T-cell (primary cell): ENCODE results near the gene IL1F10. TPM values are rescaled to one million over a fixed set of nuclear protein-coding genes. Genes with fewer than 3 reads are reported as not detected.

ENCODE experiments used
- ATAC-seq, 4 experiments: fragments of 200-7000 bp in 3 of 4; fragments of 150-1000 bp in 1 of 4; cut with Tn5 transposase; replicated peaks in 1 of 4; 1 replicate in 3 of 4; 2 replicates in 1 of 4; pipeline ENCODE4 v1.10.0; 2021; ENCODE audit warnings: moderate library complexity in 3 of 4, mild to moderate bottlenecking in 2 of 4, moderate number of reproducible peaks in 1 of 4
- CTCF ChIA-PET, 2 donors: fragments of 300-600 bp; sonication (Branson Sonifier 250); formaldehyde crosslinking; loops; one replicate each; lab custom pipeline; 2022; ENCODE audit warnings: antibody characterized with exemption in 2 of 2; lab: Charles Lee
- POLR2A ChIA-PET, 2 donors: fragments of 300-600 bp; sonication (Branson Sonifier 250); formaldehyde crosslinking; loops; one replicate each; lab custom pipeline; 2022; ENCODE audit warnings: antibody characterized with exemption in 2 of 2; lab: Charles Lee
- DNase-seq, 35 experiments: peaks; one replicate each; pipeline versions ENCODE4 v3.0.0 to v3.0.0-alpha.2; 2013 to 2023
- H3K27ac ChIP-seq: one replicate; pipeline ENCODE4 v1.5.1; 2013; ENCODE audit warnings: low read length
- H3K27me3 ChIP-seq, 2 experiments: replicated peaks in 1 of 2; 1 replicate in 1 of 2; 2 replicates in 1 of 2; pipeline versions ENCODE4 v1.6.1 to v1.7.0; 2013; ENCODE audit warnings: low read length in 1 of 2, mixed read lengths in 1 of 2; ENCODE audit not compliant: control insufficient read depth in 2 of 2, insufficient read depth in 2 of 2; ENCODE audit errors: extremely low read depth in 1 of 2
- H3K36me3 ChIP-seq, 2 donors: 1 replicate in 1 of 2; 2 replicates in 1 of 2; pipeline versions ENCODE4 v1.6.1 to v1.7.0; 2013; ENCODE audit warnings: low read length in 1 of 2; ENCODE audit not compliant: control insufficient read depth in 2 of 2, insufficient read depth in 1 of 2; ENCODE audit errors: extremely low read depth in 1 of 2
- H3K4me1 ChIP-seq, 2 experiments: 1 replicate in 1 of 2; 2 replicates in 1 of 2; pipeline versions ENCODE4 v1.6.1 to v1.7.0; 2013; ENCODE audit warnings: low read length in 2 of 2, mixed read lengths in 1 of 2; ENCODE audit not compliant: insufficient read depth in 2 of 2, control insufficient read depth in 1 of 2; ENCODE audit errors: extremely low read depth in 1 of 2
- H3K4me3 ChIP-seq, 2 donors: 1 replicate in 1 of 2; 2 replicates in 1 of 2; pipeline versions ENCODE4 v1.5.1 to v1.7.0; 2013; ENCODE audit warnings: mild to moderate bottlenecking in 2 of 2, low read length in 1 of 2, moderate library complexity in 1 of 2; ENCODE audit not compliant: control insufficient read depth in 1 of 2; ENCODE audit errors: extremely low read depth in 1 of 2
- H3K9me3 ChIP-seq: 2 replicates; pipeline ENCODE4 v1.7.0; 2013
- H3K27ac Mint-ChIP-seq, 2 donors: one replicate each; pipeline ENCODE4 v1.8.0; 2020 to 2021; ENCODE audit warnings: mild to moderate bottlenecking in 2 of 2, mixed read lengths in 2 of 2
- H3K27me3 Mint-ChIP-seq, 2 donors: one replicate each; pipeline ENCODE4 v1.8.0; 2021 to 2022; ENCODE audit warnings: mixed read lengths in 2 of 2
- H3K36me3 Mint-ChIP-seq: one replicate; pipeline ENCODE4 v1.8.0; 2021; ENCODE audit warnings: mixed read lengths
- H3K4me1 Mint-ChIP-seq, 3 donors: one replicate each; pipeline ENCODE4 v1.8.0; 2020 to 2022; ENCODE audit warnings: mixed read lengths in 3 of 3, mild to moderate bottlenecking in 1 of 3
- H3K4me3 Mint-ChIP-seq, 3 donors: one replicate each; pipeline ENCODE4 v1.8.0; 2020 to 2022; ENCODE audit warnings: mild to moderate bottlenecking in 3 of 3, mixed read lengths in 3 of 3, moderate library complexity in 3 of 3
- H3K9me3 Mint-ChIP-seq, 3 donors: one replicate each; pipeline ENCODE4 v1.8.0; 2020 to 2022; ENCODE audit warnings: mixed read lengths in 3 of 3
- WGBS: methylation state at CpG from one replicate; pipeline ENCODE4 v1.1.5; 2013; ENCODE audit warnings: missing lambda C conversion rate; ENCODE audit not compliant: insufficient coverage; 5-methylcytosine and 5-hydroxymethylcytosine counted together
- total RNA-seq, 35 experiments: library from RNA in 6 of 35; stranded (reverse) in 6 of 35; fragments of 120-200 nt in 1 of 35; gene quantifications; one replicate each; pipeline versions ENCODE4 v1.2.1 to v1.2.4 and lab custom pipeline; 2013 to 2026

IL1F10 gene
- total RNA-seq, 5 donors from 2014 or later (not counting 1 experiment from before 2014, with no cell fraction given) = not detected

DNA sequence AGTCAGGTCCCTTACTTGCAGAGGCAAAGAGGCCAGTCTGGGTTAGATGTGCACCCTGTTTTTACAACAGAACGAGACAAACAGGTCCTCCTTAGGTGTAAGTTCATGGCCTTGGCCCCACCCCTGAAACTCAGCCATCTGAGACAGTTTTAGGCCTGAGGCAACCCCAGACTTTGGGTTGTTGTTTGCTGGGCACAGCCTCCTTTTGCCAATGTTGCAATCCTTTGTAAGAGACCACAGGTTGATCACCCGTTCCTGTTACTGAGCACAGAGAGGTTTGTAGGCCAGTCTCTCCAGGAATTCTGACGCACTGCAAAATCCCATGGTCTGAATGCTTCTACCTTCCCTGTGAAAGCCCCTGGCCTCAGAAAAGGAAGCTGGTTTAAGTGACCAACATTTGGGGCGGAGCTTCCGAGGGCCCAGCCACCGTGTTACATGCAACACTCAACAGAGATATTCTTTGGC lies 44.1 kb downstream of the IL1F10 start:
- Histone ChIP-seq H3K4me3 (no peak overlapping the region), H3K36me3 (no peaks in the 10 kb centered on the region), H3K9me3 (no peaks in the 10 kb centered on the region), H3K27ac (no peak overlapping the region), H3K4me1 (peaks cover 8 to 16% of the 10 kb centered on the region in 2 experiments), H3K27me3 (no peaks in the 10 kb centered on the region)
- no peaks in the 10 kb centered on the region for H3K36me3 Mint-ChIP-seq
- POLR2A ChIA-PET = interaction anchor here in 1 of 2 donors (0.6 kb wide), 1 partner anchor 56 kb away, joined by 3 read pairs; no protein-coding TSS in a partner anchor
- no peak overlapping the region for H3K4me3 Mint-ChIP-seq
- H3K27me3 Mint-ChIP-seq = peaks cover 0 to 6% of the 10 kb centered on the region in 2 donors
- ATAC-seq = no peak
- 88% methylated on average over 4 of the region's 6 CpGs for WGBS
- peak in 1 of 35 experiments; percentile 13 for DNase-seq
- CTCF ChIA-PET = no interaction called here
- H3K4me1 Mint-ChIP-seq = peaks cover 4 to 11% (median 9%) of the 10 kb centered on the region in 3 donors
- H3K27ac Mint-ChIP-seq = no peak overlapping the region
- H3K9me3 Mint-ChIP-seq = no peaks in the 10 kb centered on the region

DNA sequence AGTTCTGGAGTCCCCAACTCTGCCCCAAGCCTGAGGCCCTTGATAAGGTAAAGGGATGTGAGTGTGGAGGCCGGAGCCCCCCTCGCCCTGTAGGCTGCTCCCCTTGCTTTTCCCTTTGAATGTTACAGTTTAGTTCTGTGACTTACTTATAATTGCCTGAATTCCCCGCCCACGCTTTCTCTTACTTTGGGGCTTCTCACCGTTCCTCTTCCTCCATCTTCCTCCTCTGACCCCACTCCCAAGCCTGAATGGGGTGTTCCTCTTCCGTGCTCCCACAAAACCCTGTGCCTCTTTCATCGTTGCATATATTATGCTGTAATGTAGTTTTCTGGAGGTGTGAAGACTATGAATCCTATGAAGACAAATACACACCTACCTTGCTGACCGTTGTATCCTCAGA lies 44.7 kb downstream of the IL1F10 start:
- H3K4me3 ChIP-seq = no peak overlapping the region
- ATAC-seq = no peak

DNA sequence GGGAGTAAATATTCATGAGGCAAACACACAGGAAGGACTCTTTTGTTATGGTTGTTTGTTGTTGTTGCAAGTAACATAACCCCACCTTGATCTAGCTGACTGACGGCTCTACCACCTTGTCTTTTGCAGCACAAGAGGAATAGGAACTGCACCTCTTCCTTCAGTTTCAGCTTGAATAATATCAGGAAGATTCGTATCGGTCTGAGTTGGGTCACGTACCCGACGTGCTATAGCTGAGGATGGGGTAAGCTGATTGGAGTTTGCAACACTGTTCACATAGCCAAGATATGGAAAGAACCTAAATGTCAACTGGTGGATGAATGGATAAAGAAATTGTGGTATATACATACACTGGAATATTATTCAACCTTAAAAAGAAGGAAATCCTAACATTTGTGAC lies 45.1 kb downstream of the IL1F10 start:
- H3K9me3 Mint-ChIP-seq = no peaks in the 10 kb centered on the region
- Histone ChIP-seq H3K27ac (no peak overlapping the region), H3K27me3 (no peaks in the 10 kb centered on the region), H3K9me3 (no peaks in the 10 kb centered on the region), H3K4me3 (no peak overlapping the region), H3K36me3 (no peaks in the 10 kb centered on the region), H3K4me1 (peaks cover 11 to 17% of the 10 kb centered on the region in 2 experiments)
- no peaks in the 10 kb centered on the region for H3K36me3 Mint-ChIP-seq
- DNase-seq = no peak
- CTCF ChIA-PET = interaction anchor here (0.6 to 0.8 kb wide), 3 partner anchors 24 to 213 kb away, joined by 3 to 5 read pairs (median 4); no protein-coding TSS in a partner anchor
- POLR2A ChIA-PET = no interaction called here
- no peak overlapping the region for H3K27ac Mint-ChIP-seq
- H3K4me1 Mint-ChIP-seq = peaks cover 9 to 13% (median 12%) of the 10 kb centered on the region in 3 donors
- no peak for ATAC-seq
- no CpG with 5 or more reads among the region's 6 CpGs for WGBS
- no peak overlapping the region for H3K4me3 Mint-ChIP-seq
- peaks cover 0 to 6% of the 10 kb centered on the region in 2 donors for H3K27me3 Mint-ChIP-seq

More for the DNA sequence above, 44.7 kb downstream of the IL1F10 start:
- Histone ChIP-seq H3K27me3 (no peaks in the 10 kb centered on the region), H3K9me3 (no peaks in the 10 kb centered on the region), H3K36me3 (no peaks in the 10 kb centered on the region), H3K27ac (no peak overlapping the region), H3K4me1 (peaks cover 11 to 17% of the 10 kb centered on the region in 2 experiments)
- H3K9me3 Mint-ChIP-seq = no peaks in the 10 kb centered on the region
- ChIA-PET CTCF (no interaction called here), POLR2A (interaction anchor here in 1 of 2 donors (0.6 kb wide), 1 partner anchor 55 kb away, joined by 3 read pairs; no protein-coding TSS in a partner anchor)
- peaks cover 0 to 6% of the 10 kb centered on the region in 2 donors for H3K27me3 Mint-ChIP-seq
- WGBS = no CpG with 5 or more reads among the region's 8 CpGs
- H3K27ac Mint-ChIP-seq = no peak overlapping the region
- no peaks in the 10 kb centered on the region for H3K36me3 Mint-ChIP-seq
- H3K4me3 Mint-ChIP-seq = no peak overlapping the region
- DNase-seq = no peak
- peaks cover 9 to 13% (median 10%) of the 10 kb centered on the region in 3 donors for H3K4me1 Mint-ChIP-seq

DNA sequence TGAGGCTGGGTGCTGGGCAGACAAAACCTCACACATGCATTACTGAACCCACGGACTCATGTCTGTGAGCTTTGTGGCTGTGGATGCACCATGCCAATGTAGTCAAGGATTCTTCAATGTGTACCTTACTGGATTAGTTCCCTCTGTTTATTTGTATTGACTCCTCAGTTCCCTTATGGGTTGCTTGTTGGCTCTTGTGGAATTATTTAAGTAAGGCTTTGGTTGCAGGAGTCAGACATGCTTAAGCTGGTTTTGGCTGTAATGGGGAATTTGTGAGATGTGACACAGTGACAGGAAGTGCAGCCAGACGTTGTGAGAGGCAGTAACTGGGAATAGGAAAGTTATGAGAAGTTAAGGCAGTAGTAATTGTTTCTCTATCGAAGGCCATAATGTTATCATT lies 46.0 kb downstream of the IL1F10 start:
- peaks cover 9 to 13% (median 12%) of the 10 kb centered on the region in 3 donors for H3K4me1 Mint-ChIP-seq
- H3K27ac Mint-ChIP-seq = no peak overlapping the region
- Histone ChIP-seq H3K36me3 (no peaks in the 10 kb centered on the region), H3K4me3 (no peak overlapping the region), H3K27ac (no peak overlapping the region), H3K4me1 (peaks cover 11 to 17% of the 10 kb centered on the region in 2 experiments), H3K27me3 (no peaks in the 10 kb centered on the region), H3K9me3 (no peaks in the 10 kb centered on the region)
- peaks cover 0 to 1% of the 10 kb centered on the region in 2 donors for H3K27me3 Mint-ChIP-seq
- H3K9me3 Mint-ChIP-seq = no peaks in the 10 kb centered on the region
- CTCF ChIA-PET = interaction anchor here in 1 of 2 donors (0.6 kb wide), 1 partner anchor 25 kb away, joined by 3 read pairs; no protein-coding TSS in a partner anchor
- ATAC-seq (no peak), DNase-seq (no peak)
- H3K4me3 Mint-ChIP-seq = no peak overlapping the region
- POLR2A ChIA-PET = no interaction called here
- no peaks in the 10 kb centered on the region for H3K36me3 Mint-ChIP-seq
- 43% methylated on average over 2 of the region's 3 CpGs for whole genome bisulfite sequencing

DNA sequence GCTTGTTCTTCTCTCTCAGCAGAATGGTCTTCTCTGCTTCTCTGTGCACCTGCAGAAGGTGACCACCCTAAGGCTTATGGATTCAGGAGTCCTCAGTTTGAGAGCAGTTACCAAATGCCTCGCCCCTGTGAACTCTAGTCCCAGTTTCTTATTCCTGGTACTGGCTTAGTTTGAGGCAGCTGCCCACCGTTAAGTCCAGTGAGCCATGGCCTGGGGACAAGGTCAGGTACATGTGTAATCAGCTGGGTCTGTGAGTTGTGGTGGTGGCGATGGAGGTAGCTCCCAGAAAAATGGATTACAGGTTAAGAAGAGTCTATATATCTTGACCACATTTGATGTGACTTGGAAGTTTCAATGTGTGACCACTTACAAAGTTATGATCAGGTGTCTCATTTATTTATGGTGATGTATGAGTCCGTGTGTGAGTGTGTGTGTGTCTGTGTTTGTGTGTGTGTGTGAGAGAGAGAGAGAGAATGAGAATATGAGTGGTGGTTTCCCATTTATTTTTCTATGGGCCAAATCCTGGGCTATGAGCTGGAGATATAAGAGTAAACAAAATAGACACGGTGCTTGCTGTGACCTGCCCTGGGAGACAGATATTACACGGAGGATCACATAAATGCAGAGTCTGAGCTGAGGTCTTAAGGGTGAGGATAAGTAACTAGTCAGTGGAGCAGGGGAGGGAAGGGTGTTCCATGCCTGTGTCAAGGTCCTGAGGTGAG lies 46.6 kb downstream of the IL1F10 start:
- DNase-seq (no peak), ATAC-seq (no peak)
- POLR2A ChIA-PET = no interaction called here
- CTCF ChIA-PET = interaction anchor here in 1 of 2 donors (0.6 kb wide), 1 partner anchor 25 kb away, joined by 3 read pairs; no protein-coding TSS in a partner anchor
- Mint-ChIP-seq H3K9me3 (no peaks in the 10 kb centered on the region), H3K27ac (no peak overlapping the region), H3K27me3 (no peaks in the 10 kb centered on the region), H3K36me3 (no peaks in the 10 kb centered on the region), H3K4me3 (no peak overlapping the region), H3K4me1 (peaks cover 9 to 13% (median 12%) of the 10 kb centered on the region in 3 donors)
- WGBS = 90% methylated on average over 6 of the region's 6 CpGs
- Histone ChIP-seq H3K4me1 (peaks cover 11 to 17% of the 10 kb centered on the region in 2 experiments), H3K27me3 (no peaks in the 10 kb centered on the region), H3K4me3 (no peak overlapping the region), H3K9me3 (no peaks in the 10 kb centered on the region), H3K27ac (no peak overlapping the region), H3K36me3 (no peaks in the 10 kb centered on the region)

DNA sequence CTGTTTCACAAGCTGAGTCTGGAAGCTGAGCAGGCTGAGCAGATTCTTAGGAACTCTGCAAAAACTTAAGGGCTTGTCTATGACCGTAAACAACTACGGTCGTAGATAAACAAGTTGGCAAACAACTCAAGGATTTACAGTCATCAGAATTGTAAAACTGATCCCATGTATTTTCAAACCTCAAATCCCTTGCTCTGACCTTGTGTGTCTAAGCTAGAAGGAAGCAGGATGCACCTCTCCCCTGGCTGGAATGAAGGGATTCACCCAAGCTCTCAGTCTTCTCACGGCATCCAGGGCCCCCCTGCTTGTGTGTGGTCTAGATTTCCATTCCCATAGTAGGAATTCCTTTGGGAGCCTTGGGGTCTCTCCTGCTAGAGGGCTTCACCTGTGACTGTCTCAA lies 47.2 kb downstream of the IL1F10 start:
- DNase-seq = no peak
- Mint-ChIP-seq H3K27ac (no peak overlapping the region), H3K36me3 (no peaks in the 10 kb centered on the region), H3K4me1 (peaks cover 9 to 13% (median 12%) of the 10 kb centered on the region in 3 donors), H3K4me3 (no peak overlapping the region), H3K9me3 (no peaks in the 10 kb centered on the region), H3K27me3 (peaks cover 0 to 4% of the 10 kb centered on the region in 2 donors)
- Histone ChIP-seq H3K4me1 (peaks cover 11 to 17% of the 10 kb centered on the region in 2 experiments), H3K27me3 (no peaks in the 10 kb centered on the region), H3K4me3 (no peak overlapping the region), H3K36me3 (no peaks in the 10 kb centered on the region), H3K27ac (no peak overlapping the region), H3K9me3 (no peaks in the 10 kb centered on the region)
- no peak for ATAC-seq
- ChIA-PET POLR2A (no interaction called here), CTCF (no interaction called here)
- no CpG with 5 or more reads among the region's 4 CpGs for WGBS
